NCI-H2196 (cell line): ENCODE results near the gene SMARCB1.

ENCODE experiments used
- DNase-seq: peaks from one replicate; lab custom pipeline; 2025; ENCODE audit not compliant: unreplicated experiment; lab: John Stamatoyannopoulos, UW

Gene SMARCB1

DNA sequence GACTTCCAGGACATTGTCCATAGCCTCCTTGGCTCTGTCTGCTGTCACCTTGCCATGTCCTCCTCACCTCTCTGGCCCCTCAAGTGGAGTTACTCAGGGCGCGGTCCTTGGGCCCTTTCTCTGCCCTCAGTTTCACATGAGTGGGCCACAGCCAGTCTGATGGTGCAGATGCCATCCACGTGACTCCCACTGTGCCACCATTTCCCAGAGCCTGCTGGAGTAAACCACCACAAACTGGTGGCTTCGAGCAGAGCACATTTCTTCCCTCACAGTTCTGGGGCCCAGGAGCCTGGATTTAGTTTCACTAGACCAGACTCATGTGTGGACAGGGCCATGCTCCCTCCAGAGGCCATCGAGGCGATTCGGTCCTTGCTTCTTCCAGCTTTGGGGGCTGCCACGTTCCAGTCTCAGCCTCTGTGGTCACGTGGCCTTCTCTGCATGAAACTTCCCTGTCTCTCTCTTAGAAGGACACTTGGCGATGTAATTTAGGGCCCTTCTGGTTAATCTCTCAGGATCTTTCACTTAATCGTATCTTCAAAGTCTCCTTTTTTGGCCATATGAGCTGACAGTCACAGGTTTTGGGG lies 14.6 kb downstream of the SMARCB1 start:
- DNase-seq, result no peak

- DNase-seq, result no peak
These were observed 15.2 kb downstream of the SMARCB1 start for GRCh38 chr22:23801886-23802377.

DNA sequence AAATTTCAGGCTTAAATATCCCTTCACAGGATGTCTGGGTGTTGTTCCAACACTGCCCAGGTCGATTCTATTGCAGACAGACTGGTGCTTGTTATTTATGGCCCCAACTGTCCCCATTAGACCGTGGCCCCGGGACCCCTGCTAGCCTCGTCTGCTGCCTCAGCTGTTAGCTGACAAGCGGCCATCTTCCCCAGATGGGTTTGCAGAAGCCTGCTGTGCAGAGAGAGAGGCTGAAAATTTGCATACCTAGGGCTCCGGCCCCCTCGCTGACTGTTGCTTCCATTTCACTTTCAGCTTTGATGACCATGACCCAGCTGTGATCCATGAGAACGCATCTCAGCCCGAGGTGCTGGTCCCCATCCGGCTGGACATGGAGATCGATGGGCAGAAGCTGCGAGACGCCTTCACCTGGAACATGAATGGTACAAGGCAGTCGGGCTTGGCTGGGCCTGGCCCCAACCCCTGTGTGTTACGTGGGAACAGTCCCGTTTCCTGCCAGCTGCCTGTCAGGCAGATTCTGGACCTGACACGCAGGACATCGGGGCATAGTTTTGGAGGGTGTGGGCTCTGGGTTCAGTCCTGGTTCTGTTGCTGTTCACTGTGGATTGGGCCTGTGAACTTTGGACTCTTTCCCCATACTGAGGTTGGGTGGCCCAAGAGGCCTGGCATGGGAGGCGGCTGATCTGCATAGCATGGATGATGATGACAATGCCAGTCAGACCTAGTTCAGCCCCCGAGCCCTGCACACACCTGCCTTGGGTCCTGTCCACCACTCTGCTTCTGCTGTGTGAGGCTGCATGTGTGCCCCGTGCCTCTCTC lies 16.4 kb downstream of the SMARCB1 start:
- no peak for DNase-seq

DNA sequence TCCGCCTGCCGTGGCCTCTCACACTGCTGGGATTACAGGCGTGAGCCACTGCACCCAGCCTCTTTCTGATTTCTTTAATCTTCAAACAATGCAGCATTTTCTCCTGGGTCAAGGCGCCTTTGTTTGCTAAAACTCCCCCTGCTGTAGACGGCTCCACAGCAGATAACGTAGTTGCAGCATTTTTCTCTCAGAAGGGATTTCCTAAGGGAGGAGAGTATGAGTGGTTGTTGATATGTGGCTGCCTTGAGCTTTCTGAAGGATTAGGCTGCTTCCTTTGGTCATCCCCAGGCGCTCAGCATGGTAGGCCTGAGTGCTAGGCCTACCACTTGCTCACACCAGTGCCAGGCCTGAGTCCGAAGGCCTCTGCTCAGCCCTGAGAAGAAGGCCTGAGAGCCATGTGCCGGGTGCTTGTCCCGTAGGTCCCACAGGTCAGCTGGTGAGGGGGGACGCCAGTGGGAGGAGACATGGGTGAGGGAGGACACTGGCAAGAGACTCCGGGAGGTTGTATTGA lies 18.1 kb downstream of the SMARCB1 start:
- DNase-seq, result no peak

GRCh38 chr22:23806837-23807236 lies 20.1 kb downstream of the SMARCB1 start:
- DNase-seq, result no peak

DNA sequence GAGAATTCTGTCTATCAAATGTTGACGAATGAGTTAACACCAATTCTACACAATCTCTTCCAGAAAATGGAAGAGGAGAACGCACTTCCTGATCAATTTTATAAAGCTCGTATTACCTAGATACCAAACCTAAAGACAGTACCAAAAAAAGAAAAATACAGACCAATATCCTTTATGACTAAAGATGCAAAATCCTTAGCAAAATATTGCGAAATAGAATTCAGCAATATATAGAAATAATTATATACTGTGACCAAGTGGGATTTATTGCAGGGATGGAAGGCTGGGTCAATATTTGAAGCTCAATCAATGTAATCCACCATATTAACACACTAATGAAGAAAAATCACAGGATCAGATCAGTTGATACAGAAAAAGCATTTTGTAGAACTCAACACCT lies 25.6 kb downstream of the SMARCB1 start:
- DNase-seq, result no peak

GRCh38 chr22:23815541-23816155 lies 28.9 kb downstream of the SMARCB1 start:
- DNase-seq, result no peak

GRCh38 chr22:23816156-23816976 lies 29.6 kb downstream of the SMARCB1 start:
- DNase-seq, result no peak

DNA sequence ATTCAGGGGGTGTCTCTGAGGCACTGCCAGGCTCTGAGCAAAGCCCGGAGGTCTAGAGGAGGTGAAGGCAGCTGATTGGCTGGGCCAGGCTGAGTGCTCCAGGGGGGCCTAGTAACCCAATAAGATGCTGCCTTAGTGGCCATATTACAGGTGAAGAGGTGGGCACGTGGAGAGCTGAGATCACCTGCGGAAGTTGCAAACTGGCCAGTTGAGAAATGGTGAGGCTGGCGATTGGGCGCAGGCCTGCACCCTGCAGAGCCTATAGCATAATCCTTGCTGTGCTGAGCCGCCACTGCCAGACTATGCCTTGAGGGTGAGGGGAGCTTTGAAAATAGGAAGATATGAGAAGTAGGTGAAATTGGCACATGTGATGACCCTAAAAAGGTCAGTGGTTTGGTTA lies 30.4 kb downstream of the SMARCB1 start:
- DNase-seq, result no peak

- DNase-seq, result no peak
These were observed 31.8 kb downstream of the SMARCB1 start for GRCh38 chr22:23818541-23818940.

GRCh38 chr22:23820748-23821211 lies 34.0 kb downstream of the SMARCB1 start:
- no peak for DNase-seq

GRCh38 chr22:23822101-23822671 lies 35.4 kb downstream of the SMARCB1 start:
- no peak for DNase-seq

DNA sequence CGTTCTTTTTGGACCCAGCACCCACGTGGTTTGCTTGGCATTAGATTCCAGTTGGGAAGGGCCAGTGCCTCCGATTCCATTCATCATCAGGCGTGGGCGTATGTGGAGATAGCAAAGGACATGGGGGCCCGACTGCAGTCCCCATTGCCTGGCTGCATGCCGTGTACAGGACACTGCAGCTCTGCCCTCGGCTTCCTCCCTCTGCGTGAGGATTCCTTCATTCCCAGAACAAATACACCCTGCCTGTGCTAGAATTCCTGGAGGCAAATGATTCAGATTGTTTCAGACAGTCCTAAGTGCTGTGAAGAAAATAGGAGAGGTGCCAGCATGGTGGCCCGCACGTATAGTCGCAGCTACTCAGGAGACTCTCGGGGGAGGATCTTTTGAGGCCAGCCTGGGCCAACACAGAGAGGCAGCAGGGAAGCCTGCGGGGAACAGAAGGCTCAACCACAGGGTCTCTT lies 36.6 kb downstream of the SMARCB1 start:
- no peak for DNase-seq

- DNase-seq, result no peak
These were observed 37.9 kb downstream of the SMARCB1 start for GRCh38 chr22:23824476-23825245.

DNA sequence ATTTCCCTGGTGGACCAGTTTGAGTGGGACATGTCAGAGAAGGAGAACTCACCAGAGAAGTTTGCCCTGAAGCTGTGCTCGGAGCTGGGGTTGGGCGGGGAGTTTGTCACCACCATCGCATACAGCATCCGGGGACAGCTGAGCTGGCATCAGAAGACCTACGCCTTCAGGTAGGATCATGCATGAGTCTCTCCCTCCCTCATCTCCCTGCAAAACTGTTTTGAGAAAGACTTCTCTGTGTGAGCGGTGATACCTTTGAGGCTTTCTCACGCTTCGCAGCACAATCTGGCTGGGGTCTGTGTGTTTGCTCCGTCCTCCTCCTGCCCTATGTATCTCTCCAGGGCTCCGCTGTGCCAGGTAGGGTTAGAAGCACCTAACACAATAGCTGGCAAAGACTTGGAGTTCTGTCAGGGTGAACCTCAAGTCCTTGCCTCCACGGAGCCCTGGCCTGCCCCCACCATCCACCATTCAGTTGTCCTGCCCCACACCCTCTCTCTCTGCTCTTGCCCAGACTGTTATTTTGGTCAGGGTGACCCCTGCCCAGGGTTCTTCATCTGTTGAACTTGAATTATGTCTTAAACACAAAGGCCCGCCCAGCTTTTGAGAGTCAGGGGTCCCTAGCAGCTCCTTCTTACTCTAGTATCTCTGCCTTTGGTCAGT lies 38.6 kb downstream of the SMARCB1 start:
- no peak for DNase-seq

DNA sequence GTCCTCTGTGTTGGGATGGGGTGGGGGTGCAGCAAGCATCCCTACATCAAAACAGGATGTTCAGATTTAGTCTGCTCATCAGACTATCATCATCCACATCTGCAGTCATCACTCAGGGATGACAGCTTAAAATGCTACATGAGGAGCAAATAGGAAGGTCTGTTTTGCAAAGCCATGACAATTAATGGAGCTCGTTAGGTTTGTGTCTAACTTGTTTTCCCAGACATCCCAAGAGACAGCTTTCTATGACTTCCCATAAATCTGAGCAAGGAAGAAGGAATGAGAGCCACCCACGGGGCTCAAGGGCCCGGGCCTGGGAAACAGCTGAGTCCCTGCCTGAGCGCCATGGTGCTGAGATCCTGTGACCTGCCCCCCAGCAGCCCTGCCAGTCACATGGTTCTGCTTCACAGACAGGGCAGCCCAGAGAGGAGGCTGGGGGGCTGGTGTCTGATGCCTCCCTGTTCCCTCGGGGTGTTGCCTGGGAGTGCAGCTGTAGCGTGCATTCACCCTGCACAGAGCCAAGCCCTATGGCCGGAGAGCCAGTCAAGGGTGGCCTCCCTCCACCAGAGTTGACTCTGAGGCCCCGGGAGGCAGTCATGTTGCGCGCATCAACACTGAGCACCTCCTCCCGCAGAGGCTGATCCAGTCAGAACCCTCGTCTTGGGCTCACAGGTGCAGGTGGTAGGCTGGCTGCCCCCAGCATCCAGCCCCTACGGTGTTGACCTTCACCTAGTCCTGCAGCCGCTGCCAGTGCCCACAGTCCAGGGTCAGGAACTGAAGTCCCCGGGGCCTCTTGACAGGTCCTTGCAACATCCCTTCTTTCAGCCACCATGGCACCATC lies 40.0 kb downstream of the SMARCB1 start:
- no peak for DNase-seq

- DNase-seq, result no peak
These were observed 40.7 kb downstream of the SMARCB1 start for GRCh38 chr22:23827351-23827995.
